Stomach (tissue), 4 donors: Measurements from ENCODE around the gene GEMIN5.

Source experiments
- EP300 ChIP-seq: sonication (generic); formaldehyde crosslinking; IDR thresholded peaks from one replicate; pipeline ENCODE4 v1.6.1; 2017; ENCODE audit warnings: antibody characterized with exemption
- POLR2AphosphoS5 ChIP-seq, 3 donors: sonication (generic); formaldehyde crosslinking; IDR thresholded peaks; one replicate each; pipeline ENCODE4 v1.6.1; 2016; ENCODE audit warnings: antibody characterized with exemption in 3 of 3
- TF ChIP-seq, protein P1 (sequence below), 7 experiments: fragments of 450-650 bp in 4 of 7; fragments of 200-600 bp in 3 of 7; sonication (generic) in 3 of 7; IDR thresholded peaks; one replicate each; pipeline ENCODE4 v1.5.1; 2016 to 2019; ENCODE audit warnings: antibody characterized with exemption in 7 of 7, control low read depth in 2 of 7, mild to moderate bottlenecking in 1 of 7

DNA sequence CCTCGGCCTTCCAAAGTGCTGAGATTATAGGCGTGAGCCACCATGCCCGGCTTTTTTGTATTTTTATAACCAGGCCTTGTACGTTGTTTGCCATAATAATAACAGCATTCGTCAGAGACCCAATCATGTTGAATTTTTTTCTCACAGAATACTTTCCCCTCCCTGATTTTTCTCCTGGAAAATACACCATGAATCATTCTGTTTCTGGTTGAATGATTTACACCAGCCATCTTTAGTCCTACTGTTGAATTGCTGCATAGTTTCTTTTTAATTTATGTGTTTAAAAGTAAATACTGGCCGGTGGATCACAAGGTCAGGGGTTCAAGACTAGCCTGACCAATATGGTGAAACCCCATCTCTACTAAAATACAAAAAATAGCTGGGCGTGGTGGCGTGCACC lies 76.1 kb downstream of the GEMIN5 start:
- TF ChIP-seq, protein P1, sequence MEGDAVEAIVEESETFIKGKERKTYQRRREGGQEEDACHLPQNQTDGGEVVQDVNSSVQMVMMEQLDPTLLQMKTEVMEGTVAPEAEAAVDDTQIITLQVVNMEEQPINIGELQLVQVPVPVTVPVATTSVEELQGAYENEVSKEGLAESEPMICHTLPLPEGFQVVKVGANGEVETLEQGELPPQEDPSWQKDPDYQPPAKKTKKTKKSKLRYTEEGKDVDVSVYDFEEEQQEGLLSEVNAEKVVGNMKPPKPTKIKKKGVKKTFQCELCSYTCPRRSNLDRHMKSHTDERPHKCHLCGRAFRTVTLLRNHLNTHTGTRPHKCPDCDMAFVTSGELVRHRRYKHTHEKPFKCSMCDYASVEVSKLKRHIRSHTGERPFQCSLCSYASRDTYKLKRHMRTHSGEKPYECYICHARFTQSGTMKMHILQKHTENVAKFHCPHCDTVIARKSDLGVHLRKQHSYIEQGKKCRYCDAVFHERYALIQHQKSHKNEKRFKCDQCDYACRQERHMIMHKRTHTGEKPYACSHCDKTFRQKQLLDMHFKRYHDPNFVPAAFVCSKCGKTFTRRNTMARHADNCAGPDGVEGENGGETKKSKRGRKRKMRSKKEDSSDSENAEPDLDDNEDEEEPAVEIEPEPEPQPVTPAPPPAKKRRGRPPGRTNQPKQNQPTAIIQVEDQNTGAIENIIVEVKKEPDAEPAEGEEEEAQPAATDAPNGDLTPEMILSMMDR (IDR thresholded peaks at IDR 0.05), result no peak
- TF ChIP-seq POLR2AphosphoS5 (IDR thresholded peaks at IDR 0.05), result no peak
- no peak for TF ChIP-seq EP300
